HEK293 (cell line): ENCODE measurements around the gene GP2.

Source experiments
- GLIS2 ChIP-seq: fragments of 450-650 bp; formaldehyde crosslinking; IDR thresholded peaks from 2 replicates; pipeline ENCODE4 v1.5.1; 2016; ENCODE audit warnings: missing biosample characterization, missing genetic modification characterization
- YY1 ChIP-seq: fragments of 450-650 bp; formaldehyde crosslinking; IDR thresholded peaks from 2 replicates; pipeline ENCODE4 v1.5.1; 2018; ENCODE audit warnings: missing biosample characterization, missing genetic modification characterization
- ZNF10 ChIP-seq: fragments of 450-650 bp; formaldehyde crosslinking; IDR thresholded peaks from 2 replicates; pipeline ENCODE4 v1.5.1; 2017; ENCODE audit warnings: missing biosample characterization, missing genetic modification characterization
- ZNF24 ChIP-seq: fragments of 450-650 bp; formaldehyde crosslinking; IDR thresholded peaks from 2 replicates; pipeline ENCODE4 v1.5.1; 2016; ENCODE audit warnings: missing biosample characterization, missing genetic modification characterization
- ZNF623 ChIP-seq: fragments of 450-650 bp; formaldehyde crosslinking; IDR thresholded peaks from 2 replicates; pipeline ENCODE4 v1.5.1; 2016; ENCODE audit warnings: missing biosample characterization, missing genetic modification characterization
- ZNF76 ChIP-seq: fragments of 450-650 bp; formaldehyde crosslinking; IDR thresholded peaks from 2 replicates; pipeline ENCODE4; 2016; ENCODE audit warnings: low read depth, missing biosample characterization, missing genetic modification characterization, borderline replicate concordance
- TF ChIP-seq, protein P1 (sequence below): fragments of 450-650 bp; formaldehyde crosslinking; conservative IDR thresholded peaks from 2 replicates; pipeline ENCODE4 v1.5.1; 2016; ENCODE audit warnings: low read depth, missing biosample characterization, missing genetic modification characterization
- TF ChIP-seq, protein P2 (sequence below): fragments of 450-650 bp; formaldehyde crosslinking; IDR thresholded peaks from 2 replicates; pipeline ENCODE4 v1.5.1; 2016; ENCODE audit warnings: missing biosample characterization, missing genetic modification characterization

GRCh38 chr16:20331635-20332034 lies 4.3 kb upstream of the GP2 start:
- TF ChIP-seq, protein P1, sequence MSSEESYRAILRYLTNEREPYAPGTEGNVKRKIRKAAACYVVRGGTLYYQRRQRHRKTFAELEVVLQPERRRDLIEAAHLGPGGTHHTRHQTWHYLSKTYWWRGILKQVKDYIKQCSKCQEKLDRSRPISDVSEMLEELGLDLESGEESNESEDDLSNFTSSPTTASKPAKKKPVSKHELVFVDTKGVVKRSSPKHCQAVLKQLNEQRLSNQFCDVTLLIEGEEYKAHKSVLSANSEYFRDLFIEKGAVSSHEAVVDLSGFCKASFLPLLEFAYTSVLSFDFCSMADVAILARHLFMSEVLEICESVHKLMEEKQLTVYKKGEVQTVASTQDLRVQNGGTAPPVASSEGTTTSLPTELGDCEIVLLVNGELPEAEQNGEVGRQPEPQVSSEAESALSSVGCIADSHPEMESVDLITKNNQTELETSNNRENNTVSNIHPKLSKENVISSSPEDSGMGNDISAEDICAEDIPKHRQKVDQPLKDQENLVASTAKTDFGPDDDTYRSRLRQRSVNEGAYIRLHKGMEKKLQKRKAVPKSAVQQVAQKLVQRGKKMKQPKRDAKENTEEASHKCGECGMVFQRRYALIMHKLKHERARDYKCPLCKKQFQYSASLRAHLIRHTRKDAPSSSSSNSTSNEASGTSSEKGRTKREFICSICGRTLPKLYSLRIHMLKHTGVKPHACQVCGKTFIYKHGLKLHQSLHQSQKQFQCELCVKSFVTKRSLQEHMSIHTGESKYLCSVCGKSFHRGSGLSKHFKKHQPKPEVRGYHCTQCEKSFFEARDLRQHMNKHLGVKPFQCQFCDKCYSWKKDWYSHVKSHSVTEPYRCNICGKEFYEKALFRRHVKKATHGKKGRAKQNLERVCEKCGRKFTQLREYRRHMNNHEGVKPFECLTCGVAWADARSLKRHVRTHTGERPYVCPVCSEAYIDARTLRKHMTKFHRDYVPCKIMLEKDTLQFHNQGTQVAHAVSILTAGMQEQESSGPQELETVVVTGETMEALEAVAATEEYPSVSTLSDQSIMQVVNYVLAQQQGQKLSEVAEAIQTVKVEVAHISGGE (tag by site-specific recombination): no peak
- TF ChIP-seq, protein P2, sequence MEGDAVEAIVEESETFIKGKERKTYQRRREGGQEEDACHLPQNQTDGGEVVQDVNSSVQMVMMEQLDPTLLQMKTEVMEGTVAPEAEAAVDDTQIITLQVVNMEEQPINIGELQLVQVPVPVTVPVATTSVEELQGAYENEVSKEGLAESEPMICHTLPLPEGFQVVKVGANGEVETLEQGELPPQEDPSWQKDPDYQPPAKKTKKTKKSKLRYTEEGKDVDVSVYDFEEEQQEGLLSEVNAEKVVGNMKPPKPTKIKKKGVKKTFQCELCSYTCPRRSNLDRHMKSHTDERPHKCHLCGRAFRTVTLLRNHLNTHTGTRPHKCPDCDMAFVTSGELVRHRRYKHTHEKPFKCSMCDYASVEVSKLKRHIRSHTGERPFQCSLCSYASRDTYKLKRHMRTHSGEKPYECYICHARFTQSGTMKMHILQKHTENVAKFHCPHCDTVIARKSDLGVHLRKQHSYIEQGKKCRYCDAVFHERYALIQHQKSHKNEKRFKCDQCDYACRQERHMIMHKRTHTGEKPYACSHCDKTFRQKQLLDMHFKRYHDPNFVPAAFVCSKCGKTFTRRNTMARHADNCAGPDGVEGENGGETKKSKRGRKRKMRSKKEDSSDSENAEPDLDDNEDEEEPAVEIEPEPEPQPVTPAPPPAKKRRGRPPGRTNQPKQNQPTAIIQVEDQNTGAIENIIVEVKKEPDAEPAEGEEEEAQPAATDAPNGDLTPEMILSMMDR: no peak
- TF ChIP-seq ZNF10: no peak
- TF ChIP-seq YY1: no peak
- TF ChIP-seq ZNF24 (tag by site-specific recombination): no peak
- no peak for TF ChIP-seq ZNF76 (tag by site-specific recombination)
- no peak for TF ChIP-seq ZNF623 (tag by site-specific recombination)
- TF ChIP-seq GLIS2 (tag by site-specific recombination): no peak
